Psoas muscle (tissue), 8 donors: ENCODE results near the gene ILF2. TPM values are rescaled to one million over a fixed set of nuclear protein-coding genes. Genes with fewer than 3 reads are reported as not detected.
"Not testable (repeated sequence)": the region's sequence is repeated elsewhere in the genome, so short reads cannot be mapped to it uniquely, and the experiment has no call there.

ENCODE experiments used
- ATAC-seq, 4 donors: fragments of 200-7000 bp; cut with Tn5 transposase; one replicate each; pipeline ENCODE4 v1.9.1; 2020; ENCODE audit warnings: moderate library complexity in 3 of 4, mild to moderate bottlenecking in 2 of 4
- DNase-seq, 2 donors: peaks; one replicate each; pipeline ENCODE4 v3.0.0-alpha.2; 2020
- H3K27ac ChIP-seq: fragments of 200-600 bp; one replicate; pipeline ENCODE4 v1.8.0; 2022
- H3K27me3 ChIP-seq, 3 donors: fragments of 200-600 bp in 1 of 3; one replicate each; pipeline versions ENCODE4 v1.6.1 to v1.8.0; 2013 to 2022; ENCODE audit warnings: low read length in 2 of 3, mild to moderate bottlenecking in 2 of 3, moderate library complexity in 1 of 3; ENCODE audit not compliant: insufficient read depth in 3 of 3
- H3K36me3 ChIP-seq, 2 donors: fragments of 200-600 bp in 1 of 2; one replicate each; pipeline versions ENCODE4 v1.6.1 to v1.8.0; 2013 to 2022; ENCODE audit warnings: low read depth in 1 of 2, mild to moderate bottlenecking in 1 of 2, moderate library complexity in 1 of 2; ENCODE audit not compliant: insufficient read depth in 1 of 2
- H3K4me1 ChIP-seq: fragments of 200-600 bp; one replicate; pipeline ENCODE4 v1.8.0; 2022
- H3K4me3 ChIP-seq: fragments of 200-600 bp; one replicate; pipeline ENCODE4 v1.8.0; 2022; ENCODE audit warnings: mild to moderate bottlenecking
- H3K9me3 ChIP-seq: fragments of 200-600 bp; one replicate; pipeline ENCODE4 v1.8.0; 2022
- WGBS, 3 donors: extraction: QIAGEN DNeasy Blood & Tissue Kit; methylation state at CpG; one replicate each; pipeline versions ENCODE4 v1.1.6 to v1.1.7; 2013; 5-methylcytosine and 5-hydroxymethylcytosine counted together
- intact Hi-C, 2 donors: fragments of 100-400 bp; cut with DNase I; formaldehyde crosslinking; loops; one replicate each; pipeline versions ENCODE4 v1.11.0 to v1.14.2; 2022
- polyA plus RNA-seq, 3 donors: library from polyadenylated mRNA; stranded (reverse); fragments of 200-250 nt; gene quantifications; one replicate each; pipeline ENCODE4 v1.2.3, GENCODE V29; 2013
- total RNA-seq, 4 donors: library from RNA; stranded (reverse); fragmentation: NEBNext Ultra II Directional in 2 of 4; extraction: Animal tissue kit (Norgen Biotek cat#: 25700) in 2 of 4; gene quantifications; one replicate each; pipeline versions ENCODE4 v1.2.1 to v1.2.4, GENCODE V29; 2021 to 2023
- TF ChIP-seq, protein P1 (sequence below): fragments of 200-600 bp; IDR thresholded peaks from one replicate; pipeline ENCODE4 v1.8.0; 2022; ENCODE audit warnings: antibody characterized with exemption
- donor health status: healthy with polysubstance abuse.
- donor health status: DM: no; HTN: no; CAD: no; lungs with moderate emphysema.
- donor health status: Bipolar disorder and iron deficiency.
- donor health status: healthy.
- donor health status: DM: yes; HTN: yes; CAD: no.
- donor health status: DM: no; HTN: no; CAD: no.
- donor health status: DM: no; HTN: no; CAD: no.
- donor health status: DM: yes; HTN: yes; CAD: no.

The ILF2 gene
- total and polyA plus RNA-seq, 7 donors: 71.7 to 158 (median 99.2) TPM

DNA sequence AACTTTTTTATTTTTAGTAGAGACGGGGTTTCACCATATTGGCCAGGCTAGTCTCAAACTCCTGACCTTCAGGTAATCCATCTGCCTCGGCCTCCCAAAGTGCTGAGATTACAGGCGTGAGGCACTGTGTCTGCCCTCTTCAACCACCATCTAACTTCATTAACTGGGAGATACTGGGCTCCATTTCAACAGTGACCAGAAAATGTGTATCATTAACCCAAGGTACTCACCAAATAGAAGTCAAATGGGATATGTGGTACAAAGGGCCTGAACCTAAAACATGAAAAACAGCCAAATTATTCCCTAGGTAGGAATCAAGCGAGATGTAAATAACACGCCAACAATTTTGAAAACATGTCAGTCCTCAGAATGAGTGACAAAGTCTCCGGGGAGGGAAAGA, 1.2 kb downstream of the ILF2 start:
- WGBS, 3 donors: 66 to 75% (median 67%) methylated on average over 6 of the region's 6 CpGs
- DNase-seq: no peak
- H3K36me3 ChIP-seq: peaks cover 16 to 52% of the 10 kb centered on the region in 2 donors
- intact Hi-C loops: loop anchor here (5.0 to 10.0 kb wide), 3 partner anchors 97 to 315 kb away; partner anchors contain the start of genes DENND4B (in 1 of the 2) and RAB13 (in 1 of the 2)
- ATAC-seq: no peak
- peaks cover 13% of the 10 kb centered on the region for H3K4me1 ChIP-seq
- TF ChIP-seq, protein P1, sequence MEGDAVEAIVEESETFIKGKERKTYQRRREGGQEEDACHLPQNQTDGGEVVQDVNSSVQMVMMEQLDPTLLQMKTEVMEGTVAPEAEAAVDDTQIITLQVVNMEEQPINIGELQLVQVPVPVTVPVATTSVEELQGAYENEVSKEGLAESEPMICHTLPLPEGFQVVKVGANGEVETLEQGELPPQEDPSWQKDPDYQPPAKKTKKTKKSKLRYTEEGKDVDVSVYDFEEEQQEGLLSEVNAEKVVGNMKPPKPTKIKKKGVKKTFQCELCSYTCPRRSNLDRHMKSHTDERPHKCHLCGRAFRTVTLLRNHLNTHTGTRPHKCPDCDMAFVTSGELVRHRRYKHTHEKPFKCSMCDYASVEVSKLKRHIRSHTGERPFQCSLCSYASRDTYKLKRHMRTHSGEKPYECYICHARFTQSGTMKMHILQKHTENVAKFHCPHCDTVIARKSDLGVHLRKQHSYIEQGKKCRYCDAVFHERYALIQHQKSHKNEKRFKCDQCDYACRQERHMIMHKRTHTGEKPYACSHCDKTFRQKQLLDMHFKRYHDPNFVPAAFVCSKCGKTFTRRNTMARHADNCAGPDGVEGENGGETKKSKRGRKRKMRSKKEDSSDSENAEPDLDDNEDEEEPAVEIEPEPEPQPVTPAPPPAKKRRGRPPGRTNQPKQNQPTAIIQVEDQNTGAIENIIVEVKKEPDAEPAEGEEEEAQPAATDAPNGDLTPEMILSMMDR: no peak
- no peaks in the 10 kb centered on the region for H3K9me3 ChIP-seq
- H3K27me3 ChIP-seq: no peaks in the 10 kb centered on the region
- H3K27ac ChIP-seq: peak overlapping the region; percentile 88
- peak overlapping the region; percentile 89 for H3K4me3 ChIP-seq

DNA sequence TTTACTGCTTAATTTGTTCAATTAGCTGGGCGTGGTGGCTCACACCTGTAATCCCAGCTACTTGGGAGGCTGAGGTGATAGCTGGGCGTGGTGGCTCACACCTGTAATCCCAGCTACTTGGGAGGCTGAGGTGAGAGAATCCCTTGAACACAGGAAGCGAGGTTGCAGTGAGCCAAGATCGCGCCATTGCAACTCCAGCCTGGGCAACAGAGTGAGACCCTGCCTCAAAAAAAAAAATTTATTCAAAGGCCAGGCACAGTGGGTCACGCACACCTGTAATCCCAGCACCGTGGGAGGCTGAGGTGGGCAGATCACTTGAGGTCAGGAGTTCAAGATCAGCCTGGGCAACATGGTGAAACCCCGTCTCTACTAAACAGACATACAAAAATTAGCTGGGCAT, 2.1 kb downstream of the ILF2 start:
- H3K27ac ChIP-seq, intact Hi-C loops, H3K9me3 ChIP-seq, DNase-seq, H3K27me3 ChIP-seq, H3K4me3 ChIP-seq, ATAC-seq: not testable (repeated sequence)
- H3K4me1 ChIP-seq: peaks cover 13% of the 10 kb centered on the region
- peaks cover 22 to 62% of the 10 kb centered on the region in 2 donors for H3K36me3 ChIP-seq
- 94 to 95% (median 94%) methylated on average over 8 of the region's 8 CpGs for WGBS, 3 donors

DNA sequence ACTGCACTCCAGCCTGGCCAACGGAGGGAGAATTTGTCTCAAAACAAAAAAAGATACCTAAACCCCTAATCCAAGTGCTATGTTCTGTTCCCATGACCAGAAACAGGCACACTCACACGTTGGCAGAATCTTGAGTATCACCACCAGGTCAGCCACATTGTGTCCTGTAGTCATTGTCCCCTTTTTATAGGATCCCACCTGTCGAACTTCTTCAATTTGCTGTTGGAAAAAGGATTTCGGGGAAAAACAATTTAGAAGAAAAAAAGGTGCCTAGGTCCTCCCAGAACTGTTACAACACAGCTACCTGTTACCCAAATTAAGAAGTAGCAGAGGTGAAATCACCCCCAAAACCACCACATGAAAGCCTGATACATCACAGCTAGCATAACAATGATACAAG, 3.4 kb downstream of the ILF2 start:
- TF ChIP-seq, protein P1: no peak
- intact Hi-C loops: no loop called here
- no peak overlapping the region for H3K27ac ChIP-seq
- 79 to 93% (median 84%) methylated on average over 4 of the region's 4 CpGs for WGBS, 3 donors
- DNase-seq (no peak), ATAC-seq (no peak)
- H3K36me3 ChIP-seq: peaks cover 28 to 74% of the 10 kb centered on the region in 2 donors
- H3K9me3 ChIP-seq: no peaks in the 10 kb centered on the region
- H3K4me1 ChIP-seq: peaks cover 13% of the 10 kb centered on the region
- no peaks in the 10 kb centered on the region for H3K27me3 ChIP-seq
- no peak overlapping the region for H3K4me3 ChIP-seq

DNA sequence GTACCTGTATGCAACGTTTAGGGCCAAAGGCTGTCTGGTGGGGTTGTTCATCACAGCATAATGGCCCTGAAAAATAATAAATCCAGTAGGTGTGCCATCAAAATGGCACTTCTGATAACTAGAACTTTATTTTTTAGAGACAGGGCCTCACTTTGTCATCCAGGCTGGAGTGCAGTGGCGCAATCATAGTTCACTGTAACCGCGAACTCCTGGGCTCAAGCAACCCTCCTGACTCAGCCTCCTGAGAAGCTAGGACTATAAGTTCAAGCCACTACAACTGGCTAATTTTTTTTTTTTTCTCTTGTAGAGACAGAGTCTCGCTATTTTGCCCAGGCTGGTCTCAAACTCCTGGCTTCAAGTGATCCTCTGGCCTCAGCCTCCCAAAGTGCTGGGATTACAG, 7.6 kb downstream of the ILF2 start:
- H3K27me3 ChIP-seq: no peaks in the 10 kb centered on the region

DNA sequence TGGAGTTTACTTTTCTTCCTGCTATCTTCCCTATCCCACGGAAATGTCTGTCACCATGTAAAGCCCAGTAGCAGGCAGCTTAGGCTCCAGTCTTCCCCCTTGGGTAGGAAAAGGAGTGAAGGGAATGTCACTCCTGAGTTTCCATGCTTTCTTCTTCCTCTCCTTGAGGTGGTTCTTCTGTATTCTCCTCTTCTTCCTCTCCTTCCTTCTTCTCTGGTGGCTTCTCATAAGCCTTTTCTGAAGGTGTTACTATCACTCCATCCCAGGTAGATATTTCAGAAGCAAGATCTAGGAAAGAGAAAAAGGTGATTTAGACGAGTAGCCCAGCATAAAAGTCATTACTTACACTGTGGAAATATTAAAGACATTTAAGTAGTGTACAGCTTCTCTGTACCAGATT, 8.5 kb downstream of the ILF2 start:
- peak overlapping the region; percentile 17 for H3K27ac ChIP-seq
- ATAC-seq: no peak
- H3K36me3 ChIP-seq: peaks cover 35 to 80% of the 10 kb centered on the region in 2 donors
- no peak for DNase-seq
- TF ChIP-seq, protein P1: no peak
- H3K4me3 ChIP-seq: no peak overlapping the region
- no peaks in the 10 kb centered on the region for H3K27me3 ChIP-seq
- H3K4me1 ChIP-seq: peaks cover 9% of the 10 kb centered on the region
- no peaks in the 10 kb centered on the region for H3K9me3 ChIP-seq
- 33 to 56% (median 46%) methylated on average over 2 of the region's 2 CpGs for WGBS, 3 donors
- intact Hi-C loops: no loop called here

More for the DNA sequence above, 7.6 kb downstream of the ILF2 start:
- TF ChIP-seq, protein P1: no peak
- Histone ChIP-seq H3K4me1 (peaks cover 9% of the 10 kb centered on the region), H3K4me3 (no peak overlapping the region), H3K27ac (peak overlapping the region; percentile 17), H3K36me3 (peaks cover 36 to 90% of the 10 kb centered on the region in 2 donors), H3K9me3 (no peaks in the 10 kb centered on the region)
- ATAC-seq: no peak
- DNase-seq: no peak
- intact Hi-C loops: no loop called here
- 80 to 82% (median 81%) methylated on average over 5 of the region's 5 CpGs for WGBS, 3 donors
